ENCODE measurements around the gene SRGAP2C.
"Not testable (repeated sequence)": the region's sequence is repeated elsewhere in the genome, so short reads cannot be mapped to it uniquely, and the experiment has no call there.

The SRGAP2C gene

DNA sequence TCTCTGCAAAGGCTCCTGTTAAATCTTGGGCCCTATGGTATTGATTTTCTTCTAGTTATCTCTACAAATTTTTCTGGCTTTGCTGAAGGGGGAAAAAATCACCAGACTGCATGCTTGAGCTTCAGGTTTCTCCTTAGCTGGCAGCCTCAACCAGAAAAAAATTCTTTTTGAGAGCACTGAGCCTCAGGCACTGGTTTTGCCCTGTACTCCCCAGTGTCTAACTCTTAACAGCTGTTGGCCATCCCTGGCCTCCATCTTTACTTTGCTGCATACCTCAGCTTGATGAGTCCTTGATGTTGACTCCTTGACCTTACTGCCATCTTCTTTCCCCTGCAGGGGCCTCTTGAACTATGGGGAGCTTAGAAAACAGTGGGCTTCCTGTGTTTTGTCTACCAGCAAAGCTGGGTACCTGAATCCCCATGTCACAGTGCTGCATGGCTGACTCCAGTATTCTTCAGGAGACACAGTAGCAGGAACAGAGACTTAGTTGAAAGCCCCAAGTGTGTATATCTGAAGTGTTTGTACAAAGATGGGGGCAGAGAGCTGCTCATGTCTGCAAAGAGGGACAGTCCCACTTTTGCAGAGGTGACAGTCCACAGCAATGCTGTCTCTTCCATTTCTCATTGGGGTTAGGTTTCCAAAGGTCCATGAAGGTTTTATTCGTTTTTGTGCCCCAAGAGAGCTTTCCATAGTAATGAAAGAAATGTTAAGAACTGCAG, 31.1 kb downstream of the SRGAP2C start:
- H3K36me3 ChIP-seq (ENCODE audit: insufficient read depth, low read length); H3K4me1 ChIP-seq (ENCODE audit: insufficient read depth, low read length); H3K9ac ChIP-seq (ENCODE audit: low read length); H3K4me3 ChIP-seq (ENCODE audit: low read depth in 1 of 2, low read length in 2 of 2); H3K27me3 ChIP-seq (ENCODE audit: control insufficient read depth in 1 of 2, insufficient read depth in 2 of 2, low read length in 2 of 2); H3K27ac ChIP-seq (ENCODE audit: low read depth, low read length); H3K9me3 ChIP-seq (ENCODE audit: low read length): not testable (repeated sequence)

GRCh38 chr1:121216676-121217075, 31.9 kb downstream of the SRGAP2C start:
- not testable (repeated sequence) for H3K4me1 ChIP-seq (ENCODE audit: insufficient read depth, low read length); H3K27ac ChIP-seq (ENCODE audit: low read depth, low read length); H3K36me3 ChIP-seq (ENCODE audit: insufficient read depth, low read length); H3K9ac ChIP-seq (ENCODE audit: low read length); H3K27me3 ChIP-seq (ENCODE audit: control insufficient read depth in 1 of 2, insufficient read depth in 2 of 2, low read length in 2 of 2); H3K9me3 ChIP-seq (ENCODE audit: low read length); H3K4me3 ChIP-seq (ENCODE audit: low read depth in 1 of 2, low read length in 2 of 2)

- H3K27ac ChIP-seq (ENCODE audit: low read depth, low read length); H3K4me1 ChIP-seq (ENCODE audit: insufficient read depth, low read length); H3K27me3 ChIP-seq (ENCODE audit: control insufficient read depth in 1 of 2, insufficient read depth in 2 of 2, low read length in 2 of 2); H3K4me3 ChIP-seq (ENCODE audit: low read depth in 1 of 2, low read length in 2 of 2); H3K9ac ChIP-seq (ENCODE audit: low read length); H3K9me3 ChIP-seq (ENCODE audit: low read length); H3K36me3 ChIP-seq (ENCODE audit: insufficient read depth, low read length): not testable (repeated sequence)
Observed at GRCh38 chr1:121221770-121222169, 37.0 kb downstream of the SRGAP2C start.

DNA sequence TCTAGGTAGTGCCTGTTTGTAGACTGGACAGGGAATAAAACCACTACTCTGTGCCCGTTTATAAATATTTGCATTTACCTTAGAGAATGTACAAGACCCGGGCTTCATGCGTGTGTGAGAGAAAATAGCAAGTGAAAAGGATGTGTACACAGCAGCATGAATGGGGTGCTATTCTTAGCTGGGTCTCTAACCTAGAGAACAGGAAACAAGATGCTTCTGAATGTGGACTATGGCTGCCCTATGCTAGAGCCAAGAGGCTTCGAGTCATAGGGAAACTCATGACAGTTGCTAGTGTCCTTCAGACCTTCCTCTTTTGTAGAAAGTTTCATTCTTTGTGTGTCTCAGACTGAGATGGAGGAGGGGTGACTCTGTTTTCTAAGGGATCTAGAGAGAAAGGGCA, 39.9 kb downstream of the SRGAP2C start:
- not testable (repeated sequence) for H3K4me1 ChIP-seq (ENCODE audit: insufficient read depth, low read length); H3K9me3 ChIP-seq (ENCODE audit: low read length); H3K4me3 ChIP-seq (ENCODE audit: low read depth in 1 of 2, low read length in 2 of 2); H3K9ac ChIP-seq (ENCODE audit: low read length); H3K27ac ChIP-seq (ENCODE audit: low read depth, low read length); H3K27me3 ChIP-seq (ENCODE audit: control insufficient read depth in 1 of 2, insufficient read depth in 2 of 2, low read length in 2 of 2); H3K36me3 ChIP-seq (ENCODE audit: insufficient read depth, low read length)

- H3K4me1 ChIP-seq (ENCODE audit: insufficient read depth, low read length); H3K9me3 ChIP-seq (ENCODE audit: low read length); H3K27ac ChIP-seq (ENCODE audit: low read depth, low read length); H3K4me3 ChIP-seq (ENCODE audit: low read depth in 1 of 2, low read length in 2 of 2); H3K9ac ChIP-seq (ENCODE audit: low read length); H3K36me3 ChIP-seq (ENCODE audit: insufficient read depth, low read length); H3K27me3 ChIP-seq (ENCODE audit: control insufficient read depth in 1 of 2, insufficient read depth in 2 of 2, low read length in 2 of 2): not testable (repeated sequence)
Observed at GRCh38 chr1:121226295-121226904, 41.6 kb downstream of the SRGAP2C start.

DNA sequence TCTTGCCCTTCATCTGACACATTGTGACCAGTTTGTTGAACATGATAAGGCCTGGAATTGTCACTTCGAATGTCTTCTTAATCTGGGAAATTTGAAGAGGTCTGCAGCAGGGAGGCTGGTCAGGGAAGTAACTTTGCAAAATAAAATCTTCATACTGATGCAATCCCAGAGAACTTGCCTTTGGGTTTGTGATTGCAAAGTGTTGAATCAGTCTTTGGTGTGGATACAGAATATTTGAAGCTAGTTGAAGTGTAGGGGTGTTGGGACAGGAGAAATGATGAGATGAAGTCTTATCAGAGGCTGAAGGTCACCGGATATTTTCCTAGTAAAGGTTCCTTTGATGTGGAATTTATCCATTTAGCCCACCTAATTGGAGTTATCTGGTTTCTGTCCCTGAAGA, 42.1 kb downstream of the SRGAP2C start:
- not testable (repeated sequence) for H3K36me3 ChIP-seq (ENCODE audit: insufficient read depth, low read length); H3K27ac ChIP-seq (ENCODE audit: low read depth, low read length); H3K4me1 ChIP-seq (ENCODE audit: insufficient read depth, low read length); H3K9ac ChIP-seq (ENCODE audit: low read length); H3K27me3 ChIP-seq (ENCODE audit: control insufficient read depth in 1 of 2, insufficient read depth in 2 of 2, low read length in 2 of 2); H3K4me3 ChIP-seq (ENCODE audit: low read depth in 1 of 2, low read length in 2 of 2); H3K9me3 ChIP-seq (ENCODE audit: low read length)

DNA sequence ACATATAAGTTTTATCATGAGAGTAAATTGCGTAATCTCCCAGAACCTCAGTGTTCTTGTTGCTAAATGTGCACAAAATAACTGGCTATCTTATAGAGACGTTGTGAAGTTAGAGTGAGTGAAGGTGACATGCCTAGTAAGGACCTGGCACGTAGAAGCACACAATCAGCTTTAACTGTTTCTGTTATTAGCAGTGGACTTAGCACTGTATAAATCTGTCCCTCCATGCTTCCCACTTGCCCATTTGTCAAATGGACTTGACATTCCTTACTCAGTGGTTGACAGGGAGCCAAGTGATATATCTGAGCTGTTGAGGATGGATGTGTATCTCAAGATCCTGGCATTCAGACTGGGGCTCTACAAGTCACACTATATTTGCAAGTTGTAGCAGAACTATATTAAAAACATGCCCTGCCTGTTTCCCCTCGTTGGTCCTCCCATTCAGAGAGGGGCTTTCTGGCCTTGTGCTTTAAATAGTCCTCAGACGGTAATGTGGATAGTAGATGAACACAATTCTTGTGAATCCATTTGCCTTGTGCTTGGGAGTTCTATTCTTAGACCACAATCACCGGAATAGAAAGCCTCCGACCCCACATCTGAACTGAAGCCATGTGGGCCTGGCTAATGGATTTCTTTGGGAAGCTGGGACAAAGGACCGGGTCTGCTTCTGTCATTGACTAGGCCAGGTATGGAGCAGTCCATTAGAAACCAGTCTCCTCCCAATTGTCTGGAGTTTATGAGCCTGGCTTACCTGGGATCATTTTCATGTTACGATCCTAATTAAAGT, 43.0 kb downstream of the SRGAP2C start:
- H3K4me1 ChIP-seq (ENCODE audit: insufficient read depth, low read length); H3K36me3 ChIP-seq (ENCODE audit: insufficient read depth, low read length); H3K9ac ChIP-seq (ENCODE audit: low read length); H3K4me3 ChIP-seq (ENCODE audit: low read depth in 1 of 2, low read length in 2 of 2); H3K9me3 ChIP-seq (ENCODE audit: low read length); H3K27ac ChIP-seq (ENCODE audit: low read depth, low read length); H3K27me3 ChIP-seq (ENCODE audit: control insufficient read depth in 1 of 2, insufficient read depth in 2 of 2, low read length in 2 of 2): not testable (repeated sequence)

DNA sequence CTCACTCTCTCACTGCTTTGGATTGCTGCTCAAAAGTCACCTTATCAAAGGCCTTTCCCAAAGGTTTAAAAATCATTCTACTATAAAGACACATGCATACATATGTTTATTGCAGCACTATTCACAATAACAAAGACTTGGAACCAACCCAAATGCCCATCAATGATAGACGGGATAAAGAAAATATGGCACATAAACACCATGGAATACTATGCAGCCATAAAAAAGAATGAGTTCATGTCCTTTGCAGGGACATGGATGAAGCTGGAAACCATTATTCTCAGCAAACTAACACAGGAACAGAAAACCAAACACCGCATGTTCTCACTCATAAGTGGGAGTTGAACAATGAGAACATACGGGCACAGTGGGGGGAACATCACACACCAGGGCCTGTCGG, 45.9 kb downstream of the SRGAP2C start:
- not testable (repeated sequence) for H3K4me1 ChIP-seq (ENCODE audit: insufficient read depth, low read length); H3K4me3 ChIP-seq (ENCODE audit: low read depth in 1 of 2, low read length in 2 of 2); H3K9ac ChIP-seq (ENCODE audit: low read length); H3K27ac ChIP-seq (ENCODE audit: low read depth, low read length); H3K36me3 ChIP-seq (ENCODE audit: insufficient read depth, low read length); H3K9me3 ChIP-seq (ENCODE audit: low read length); H3K27me3 ChIP-seq (ENCODE audit: control insufficient read depth in 1 of 2, insufficient read depth in 2 of 2, low read length in 2 of 2)

DNA sequence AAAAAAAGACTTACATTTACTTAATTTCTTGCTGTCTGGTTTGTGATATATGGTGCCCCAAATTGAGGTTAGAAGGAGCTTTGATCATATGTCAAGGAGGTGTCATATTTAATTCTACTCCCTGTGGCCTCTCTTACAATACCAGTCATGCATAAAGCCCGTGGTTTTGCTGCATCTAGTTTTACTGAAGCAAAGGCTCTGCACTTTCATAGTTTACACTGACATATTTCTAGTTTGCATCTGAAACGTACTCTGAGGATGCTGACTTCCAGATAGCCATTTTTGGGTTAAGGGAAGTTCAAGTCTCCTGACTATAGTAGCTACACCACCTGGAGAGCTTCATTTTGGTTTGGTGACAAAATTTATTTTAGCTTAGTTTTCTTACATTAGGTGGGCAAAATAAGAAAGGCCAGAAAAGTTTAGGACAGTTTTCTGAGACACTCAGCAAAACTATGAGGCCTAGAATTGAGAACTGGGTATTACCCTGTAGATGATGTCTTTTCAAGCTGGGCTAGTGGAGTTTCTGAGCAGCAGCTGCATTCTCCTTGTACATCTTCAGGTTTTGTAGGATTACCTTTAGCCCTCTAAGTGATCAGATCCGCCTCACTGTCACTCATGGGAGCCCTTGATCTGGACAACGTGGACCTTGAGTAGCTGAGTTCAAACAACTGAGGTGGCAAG, 47.8 kb downstream of the SRGAP2C start:
- H3K4me3 ChIP-seq (ENCODE audit: low read depth in 1 of 2, low read length in 2 of 2); H3K9me3 ChIP-seq (ENCODE audit: low read length); H3K4me1 ChIP-seq (ENCODE audit: insufficient read depth, low read length); H3K27ac ChIP-seq (ENCODE audit: low read depth, low read length); H3K36me3 ChIP-seq (ENCODE audit: insufficient read depth, low read length); H3K9ac ChIP-seq (ENCODE audit: low read length); H3K27me3 ChIP-seq (ENCODE audit: control insufficient read depth in 1 of 2, insufficient read depth in 2 of 2, low read length in 2 of 2): not testable (repeated sequence)

GRCh38 chr1:121234090-121234759, 49.5 kb downstream of the SRGAP2C start:
- not testable (repeated sequence) for H3K4me3 ChIP-seq (ENCODE audit: low read depth in 1 of 2, low read length in 2 of 2); H3K4me1 ChIP-seq (ENCODE audit: insufficient read depth, low read length); H3K36me3 ChIP-seq (ENCODE audit: insufficient read depth, low read length)

DNA sequence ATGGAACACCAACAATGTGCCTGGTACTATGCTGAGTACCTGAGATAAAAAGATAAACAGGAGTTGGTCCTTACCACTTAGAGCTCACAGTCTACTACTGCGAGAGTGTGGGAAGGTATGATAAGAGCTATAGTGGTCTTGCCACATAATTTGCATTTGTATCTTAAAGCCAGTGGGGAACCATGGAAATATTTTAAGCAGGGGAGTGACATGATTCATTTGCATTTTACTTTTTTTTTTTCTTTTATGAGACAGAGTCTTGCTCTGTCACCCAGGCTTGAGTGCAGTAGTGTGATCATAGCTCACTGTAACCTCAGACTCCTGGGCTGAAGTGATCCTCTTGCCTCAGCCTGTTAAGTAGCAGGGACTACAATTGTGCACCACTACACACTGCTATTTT, 53.6 kb downstream of the SRGAP2C start:
- not testable (repeated sequence) for H3K36me3 ChIP-seq (ENCODE audit: insufficient read depth, low read length); H3K27me3 ChIP-seq (ENCODE audit: control insufficient read depth in 1 of 2, insufficient read depth in 2 of 2, low read length in 2 of 2); H3K9ac ChIP-seq (ENCODE audit: low read length); H3K9me3 ChIP-seq (ENCODE audit: low read length); H3K4me1 ChIP-seq (ENCODE audit: insufficient read depth, low read length); H3K4me3 ChIP-seq (ENCODE audit: low read depth in 1 of 2, low read length in 2 of 2); H3K27ac ChIP-seq (ENCODE audit: low read depth, low read length)

More at GRCh38 chr1:121234090-121234759, 49.5 kb downstream of the SRGAP2C start:
- not testable (repeated sequence) for H3K9me3 ChIP-seq (ENCODE audit: low read length); H3K27me3 ChIP-seq (ENCODE audit: control insufficient read depth in 1 of 2, insufficient read depth in 2 of 2, low read length in 2 of 2); H3K27ac ChIP-seq (ENCODE audit: low read depth, low read length); H3K9ac ChIP-seq (ENCODE audit: low read length)
